ENCODE measurements around the gene GALNT11.
"Not testable (repeated sequence)": the region's sequence is repeated elsewhere in the genome, so short reads cannot be mapped to it uniquely, and the experiment has no call there.

The GALNT11 gene

DNA sequence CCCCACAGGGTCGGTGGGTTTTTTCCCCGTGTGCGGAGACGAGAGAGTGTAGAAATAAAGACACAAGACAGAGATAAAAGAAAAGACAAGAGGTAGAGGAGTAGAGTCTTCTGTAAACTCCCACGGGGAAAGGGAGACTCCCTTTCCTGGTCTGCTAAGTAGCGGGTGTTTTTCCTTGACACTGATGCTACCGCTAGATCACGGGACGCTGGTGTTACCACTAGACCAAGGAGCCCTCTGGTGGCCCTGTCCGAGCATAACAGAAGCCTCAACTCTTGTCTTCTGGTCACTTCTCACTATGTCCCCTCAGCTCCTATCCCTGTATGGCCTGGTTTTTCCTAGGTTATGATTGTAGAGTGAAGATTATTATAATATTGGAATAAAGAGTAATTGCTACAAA lies 4.6 kb downstream of the GALNT11 start:
- DNase-seq: not testable (repeated sequence)

DNA sequence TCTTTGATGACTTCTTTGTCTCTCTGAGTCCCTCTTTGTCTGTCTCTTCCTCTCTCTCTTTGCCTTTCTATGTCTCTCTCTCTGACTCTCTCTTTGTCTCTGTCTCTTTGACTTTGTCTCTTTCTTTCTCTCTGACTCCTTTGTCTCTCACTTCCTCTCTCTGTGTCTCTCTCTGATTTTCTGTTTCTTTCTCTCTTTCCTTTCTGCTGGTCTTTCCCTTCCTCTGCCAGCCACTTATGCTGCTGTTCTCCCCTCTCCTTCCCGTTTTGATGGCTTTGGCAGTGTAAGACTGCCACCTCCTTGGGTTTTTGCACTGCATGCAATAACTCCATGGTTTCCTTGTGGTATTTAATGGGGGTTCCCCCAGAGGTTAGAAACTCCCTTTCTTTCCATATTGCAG lies 5.2 kb downstream of the GALNT11 start:
- DNase-seq: not testable (repeated sequence)

DNA sequence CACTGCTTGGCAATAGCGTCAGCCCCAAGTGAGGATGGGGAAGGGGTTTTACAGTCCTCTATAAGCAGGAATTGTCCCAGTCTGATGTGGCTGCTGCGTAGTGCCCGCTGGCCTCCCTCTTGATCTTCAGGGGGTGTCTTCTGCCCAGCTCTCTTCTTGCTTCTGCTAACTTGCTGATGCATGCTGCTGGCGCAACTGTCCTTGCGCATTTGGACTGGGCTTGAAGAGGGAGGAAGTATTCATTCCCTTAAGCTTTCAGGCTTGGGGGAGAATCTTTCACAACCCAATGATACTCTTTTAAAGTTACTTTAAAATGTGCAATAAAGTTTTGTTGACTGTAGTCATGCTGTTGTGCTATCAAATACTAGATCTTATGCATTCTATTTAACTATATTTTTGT lies 10.3 kb downstream of the GALNT11 start:
- no peak for DNase-seq

DNA sequence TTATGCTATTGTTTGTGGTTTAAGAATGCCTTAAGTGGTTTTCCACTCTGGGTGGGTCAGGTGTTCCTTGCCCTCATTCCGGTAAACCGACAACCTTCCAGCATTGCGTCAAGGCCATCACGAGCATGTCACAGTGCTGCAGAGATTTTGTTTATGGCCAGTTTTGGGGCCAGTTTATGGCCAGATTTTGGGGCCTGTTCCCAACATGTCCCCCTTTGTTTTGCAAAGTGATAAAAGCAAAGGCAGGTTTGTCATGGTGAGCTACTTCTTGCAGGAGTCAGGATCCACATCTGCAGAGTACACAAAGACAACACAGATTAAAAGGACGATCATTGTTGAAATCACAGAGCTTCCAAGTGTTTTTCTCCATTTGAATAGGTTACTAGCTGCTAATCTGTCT lies 12.9 kb downstream of the GALNT11 start:
- DNase-seq: not testable (repeated sequence)

DNA sequence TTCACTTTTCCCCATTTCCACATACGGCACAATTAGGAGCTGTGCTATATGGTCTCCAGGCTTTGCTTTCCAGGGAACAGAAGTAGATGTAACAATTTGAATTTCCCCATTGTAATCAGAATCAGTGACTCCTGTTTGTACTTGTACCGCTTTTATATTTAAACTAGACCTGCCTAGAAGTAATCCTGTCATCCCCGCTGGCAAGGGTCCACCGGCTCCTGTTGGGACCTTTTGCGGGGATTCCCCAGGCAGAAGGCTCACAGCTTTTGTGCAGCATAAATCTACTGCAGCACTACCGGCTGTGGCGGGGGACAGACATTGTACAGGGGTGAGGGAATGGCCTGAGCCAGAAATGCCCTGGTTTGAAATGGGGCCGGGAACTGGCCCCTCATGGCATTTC lies 17.6 kb downstream of the GALNT11 start:
- not testable (repeated sequence) for DNase-seq

DNA sequence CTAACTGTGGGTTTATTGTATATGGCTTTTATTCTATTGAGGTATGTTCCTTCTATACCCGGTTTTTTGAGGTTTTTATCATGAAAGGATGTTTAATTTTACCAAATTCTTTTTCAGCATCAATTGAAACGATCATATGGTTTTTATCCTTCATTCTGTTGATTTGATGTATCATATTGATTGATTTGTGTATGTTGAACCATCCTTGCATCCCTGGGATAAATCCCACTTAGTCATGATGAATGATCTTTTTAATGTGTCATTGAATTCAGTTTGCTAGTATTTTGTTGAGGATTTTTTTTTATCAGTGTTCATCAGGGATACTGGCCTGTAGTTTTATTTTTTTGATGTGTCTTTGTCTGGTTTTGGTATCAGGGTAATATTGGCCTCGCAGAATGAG lies 19.4 kb downstream of the GALNT11 start:
- DNase-seq: not testable (repeated sequence)

DNA sequence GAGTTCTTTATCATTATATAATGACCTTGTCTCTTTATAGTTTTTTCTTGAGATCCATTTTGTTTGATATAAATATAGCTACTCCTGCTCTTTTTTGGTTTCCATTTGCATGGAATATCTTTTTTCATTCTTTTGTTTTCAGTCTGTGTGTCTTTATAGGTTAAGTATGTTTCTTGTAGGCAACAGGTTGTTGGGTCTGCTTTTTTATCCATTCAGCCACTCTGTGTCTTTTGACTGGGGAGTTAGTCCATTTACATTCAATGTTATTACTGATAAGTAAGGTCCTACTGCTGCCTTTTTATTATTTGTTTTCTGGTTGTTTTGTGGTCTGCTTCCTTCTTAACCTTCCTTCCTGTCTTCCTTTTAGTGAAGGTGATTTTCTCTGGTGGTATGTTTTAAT lies 21.1 kb downstream of the GALNT11 start:
- DNase-seq: no peak

DNA sequence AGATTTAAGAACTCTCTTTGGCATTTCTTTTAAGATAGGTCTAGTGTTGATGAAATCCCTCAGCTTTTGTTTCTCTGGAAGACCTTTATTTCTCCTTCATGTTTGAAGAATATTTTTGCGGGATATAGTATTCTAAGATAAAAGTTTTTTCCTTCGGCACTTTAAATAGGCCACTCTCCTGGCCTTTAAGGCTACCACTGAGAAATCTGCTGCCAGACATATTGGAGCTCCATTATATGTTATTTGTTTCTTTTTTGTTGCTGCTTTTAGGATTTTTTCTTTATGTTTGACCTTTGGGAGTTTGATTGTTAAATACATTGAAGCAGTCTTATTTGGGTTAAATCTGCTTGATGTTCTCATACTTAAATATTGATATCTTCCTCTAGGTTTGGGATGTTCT lies 22.6 kb downstream of the GALNT11 start:
- DNase-seq: no peak

DNA sequence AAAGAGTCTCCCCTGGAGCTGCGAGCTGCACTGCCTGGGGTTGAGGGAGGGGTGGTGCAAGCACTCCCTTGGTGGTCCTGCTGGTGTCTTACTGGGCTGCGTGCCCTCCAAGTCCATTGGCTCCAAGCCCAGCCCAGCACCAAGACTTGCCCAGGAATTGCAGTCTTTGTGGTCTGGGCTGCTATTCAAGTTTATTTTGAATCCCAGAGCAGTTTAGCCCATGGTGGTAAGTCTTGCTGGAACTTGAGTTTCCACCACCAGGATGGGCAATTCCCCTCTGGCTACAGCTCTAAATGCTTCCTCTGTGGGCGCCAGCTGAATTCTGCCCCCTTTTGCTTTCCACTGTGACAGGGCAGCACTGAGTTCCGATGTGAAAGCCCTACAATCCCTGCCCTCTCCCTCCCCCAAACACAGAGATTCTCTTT lies 25.1 kb downstream of the GALNT11 start:
- DNase-seq: no peak

DNA sequence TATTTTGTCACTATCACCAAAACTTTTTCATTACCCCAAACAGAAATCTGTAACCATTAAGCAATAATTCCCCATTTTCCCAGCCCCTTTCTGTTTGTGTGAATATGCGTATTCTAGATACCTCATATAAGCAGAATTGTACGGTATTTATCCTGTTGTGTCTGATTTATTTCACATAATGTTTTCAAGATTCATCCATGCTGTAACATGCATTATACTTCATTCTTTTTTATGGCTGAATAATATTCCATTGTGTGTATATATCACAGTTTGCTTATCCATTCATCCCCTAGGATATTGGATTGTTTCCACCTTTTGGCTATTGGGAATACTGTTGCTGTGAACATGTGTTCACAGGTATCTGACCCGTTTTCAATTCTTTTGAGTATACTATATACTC lies 26.5 kb downstream of the GALNT11 start:
- DNase-seq: no peak

DNA sequence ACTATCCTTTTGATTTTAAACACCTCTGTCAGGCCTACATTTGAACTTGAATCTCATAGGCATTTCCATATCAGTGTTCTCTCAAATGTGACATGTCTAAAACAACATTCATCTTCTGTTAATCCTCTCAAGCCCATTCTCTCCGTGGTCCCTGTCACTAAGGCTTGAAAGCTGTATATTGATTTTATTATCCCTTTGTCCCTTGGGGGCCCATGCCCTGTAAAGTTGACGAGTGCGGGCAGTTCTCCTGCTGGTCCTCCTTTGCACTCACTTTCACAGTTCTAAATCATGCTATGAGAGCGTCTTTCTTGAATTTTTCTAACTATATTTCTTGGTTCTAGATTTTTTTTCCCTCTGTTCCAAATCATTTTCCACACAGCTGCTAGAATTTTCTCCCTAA lies 27.3 kb downstream of the GALNT11 start:
- no peak for DNase-seq

DNA sequence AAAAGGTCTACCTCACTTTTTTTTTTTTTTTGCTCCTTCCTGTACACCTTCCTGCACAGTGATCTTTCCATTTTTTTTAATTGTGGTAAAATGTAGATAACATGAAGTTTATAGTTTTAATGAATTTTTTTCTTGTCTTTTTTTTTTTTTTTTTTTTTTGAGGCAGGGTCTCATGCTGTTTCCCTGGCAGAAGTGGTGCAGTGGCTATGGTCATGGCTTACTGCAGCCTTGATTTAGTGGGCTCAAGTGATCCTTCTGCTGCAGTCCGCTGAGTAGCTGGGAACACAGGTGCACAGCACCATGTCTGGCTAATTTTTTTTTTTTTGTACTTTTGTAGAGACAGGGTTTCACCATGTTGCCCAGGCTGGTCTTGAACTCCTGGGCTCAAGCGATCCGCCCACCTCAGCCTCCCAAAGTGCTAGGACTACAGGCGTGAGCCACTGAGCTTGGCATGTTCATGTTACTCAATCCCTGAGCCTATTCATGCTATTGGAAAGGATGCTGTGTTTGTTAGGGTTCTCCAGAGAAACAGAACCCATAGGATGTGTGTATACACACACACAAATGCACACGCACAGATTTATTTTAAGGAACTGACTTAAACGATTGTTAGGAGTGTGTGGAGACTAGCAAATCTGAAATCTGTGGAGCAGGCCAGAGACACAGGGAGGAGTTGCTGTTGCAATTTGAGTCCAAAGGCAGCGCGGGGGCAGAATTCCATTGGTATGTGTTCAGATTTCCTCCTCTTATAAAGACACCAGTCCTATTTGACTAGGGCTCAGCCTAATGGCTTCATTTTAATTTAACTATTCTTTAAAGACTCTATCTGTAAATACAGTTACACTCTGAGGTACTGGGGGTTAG lies 29.1 kb downstream of the GALNT11 start:
- no peak for DNase-seq

DNA sequence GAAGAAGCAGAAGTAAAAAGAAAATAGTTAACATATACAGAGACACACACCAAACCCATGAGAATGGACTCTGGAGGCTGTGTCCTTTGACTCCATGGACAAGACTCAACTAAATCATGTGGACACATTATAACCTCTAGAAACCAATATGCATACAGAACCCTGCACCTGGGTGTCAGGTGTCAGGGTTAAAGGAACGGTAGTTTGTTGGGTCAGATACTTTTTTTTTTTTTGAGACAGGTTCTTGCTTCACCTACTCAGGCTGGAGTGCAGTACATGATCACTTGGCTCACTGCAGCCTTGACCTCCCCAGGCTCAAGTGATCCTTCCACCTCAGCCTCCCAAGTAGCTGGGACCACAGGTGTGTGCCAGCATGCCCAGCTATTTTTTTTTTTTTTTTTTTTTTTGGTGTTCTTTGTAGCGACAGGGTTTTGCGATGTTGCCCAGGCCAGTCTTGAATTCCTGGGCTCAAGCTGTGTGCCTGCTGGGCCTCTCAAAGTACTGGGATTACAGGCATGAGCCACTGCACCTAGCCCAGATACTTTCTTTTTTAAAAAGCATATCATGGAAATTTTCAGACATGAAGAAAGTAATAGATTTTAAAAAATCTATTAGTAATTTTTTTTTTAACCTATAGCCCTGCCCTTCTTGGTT lies 31.3 kb downstream of the GALNT11 start:
- DNase-seq: no peak

DNA sequence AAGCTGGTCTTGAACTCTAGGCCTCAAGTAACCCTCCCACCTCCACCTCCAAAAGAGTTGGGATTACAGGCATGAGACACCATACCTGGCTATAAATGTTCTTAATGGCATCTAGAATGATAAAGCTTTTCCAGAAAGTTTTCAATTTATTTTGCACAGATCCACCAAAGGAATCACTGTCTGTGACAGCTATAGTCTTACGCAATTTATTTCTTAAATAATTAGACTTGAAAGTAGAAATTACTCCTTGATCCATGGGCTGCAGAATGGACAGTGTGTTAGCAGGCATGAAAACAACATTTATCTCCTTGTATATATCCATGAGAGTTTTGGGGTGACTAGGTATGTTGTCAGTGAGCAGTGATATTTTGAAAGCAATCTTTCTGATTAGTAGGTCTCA lies 33.8 kb downstream of the GALNT11 start:
- no peak for DNase-seq

DNA sequence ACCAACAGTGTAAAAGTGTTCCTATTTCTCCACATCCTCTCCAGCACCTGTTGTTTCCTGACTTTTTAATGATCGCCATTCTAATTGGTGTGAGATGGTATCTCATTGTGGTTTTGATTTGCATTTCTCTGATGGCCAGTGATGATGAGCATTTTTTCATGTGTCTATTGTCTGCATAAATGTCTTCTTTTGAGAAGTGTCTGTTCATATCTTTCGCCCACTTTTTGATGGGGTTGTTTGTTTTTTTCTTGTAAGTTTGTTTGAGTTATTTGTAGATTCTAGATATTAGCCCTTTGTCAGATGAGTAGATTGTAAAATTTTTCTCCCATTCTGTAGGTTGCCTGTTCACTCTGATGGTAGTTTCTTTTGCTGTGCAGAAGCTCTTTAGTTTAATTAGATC lies 35.6 kb downstream of the GALNT11 start:
- DNase-seq: not testable (repeated sequence)

DNA sequence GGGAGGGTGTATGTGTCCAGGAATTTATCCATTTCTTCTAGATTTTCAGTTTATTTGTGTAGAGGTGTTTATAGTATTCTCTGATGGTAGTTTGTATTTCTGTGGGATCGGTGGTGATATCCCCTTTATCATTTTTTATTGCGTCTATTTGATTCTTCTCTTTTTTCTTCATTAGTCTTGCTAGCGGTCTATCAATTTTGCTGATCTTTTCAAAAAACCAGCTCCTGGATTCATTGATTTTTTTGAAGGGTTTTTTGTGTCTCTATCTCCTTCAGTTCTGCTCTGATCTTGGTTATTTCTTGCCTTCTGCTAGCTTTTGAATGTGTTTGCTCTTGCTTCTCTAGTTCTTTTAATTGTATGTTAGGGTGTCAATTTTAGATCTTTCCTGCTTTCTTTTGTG lies 37.7 kb downstream of the GALNT11 start:
- DNase-seq: not testable (repeated sequence)

DNA sequence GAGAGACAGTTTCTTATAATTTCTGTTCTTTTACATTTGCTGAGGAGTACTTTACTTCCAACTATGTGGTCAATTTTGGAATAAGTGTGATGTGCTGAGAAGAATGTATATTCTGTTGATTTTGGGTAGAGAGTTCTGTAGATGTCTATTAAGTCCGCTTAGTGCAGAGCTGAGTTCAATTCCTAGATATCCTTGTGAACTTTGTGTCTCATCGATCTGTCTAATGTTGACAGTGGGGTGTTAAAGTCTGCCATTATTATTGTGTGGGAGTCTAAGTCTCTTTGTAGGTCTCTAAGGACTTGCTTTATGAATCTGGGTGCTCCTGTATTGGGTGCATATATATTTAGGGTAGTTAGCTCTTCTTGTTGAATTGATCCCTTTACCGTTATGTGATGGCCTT lies 38.3 kb downstream of the GALNT11 start:
- not testable (repeated sequence) for DNase-seq

DNA sequence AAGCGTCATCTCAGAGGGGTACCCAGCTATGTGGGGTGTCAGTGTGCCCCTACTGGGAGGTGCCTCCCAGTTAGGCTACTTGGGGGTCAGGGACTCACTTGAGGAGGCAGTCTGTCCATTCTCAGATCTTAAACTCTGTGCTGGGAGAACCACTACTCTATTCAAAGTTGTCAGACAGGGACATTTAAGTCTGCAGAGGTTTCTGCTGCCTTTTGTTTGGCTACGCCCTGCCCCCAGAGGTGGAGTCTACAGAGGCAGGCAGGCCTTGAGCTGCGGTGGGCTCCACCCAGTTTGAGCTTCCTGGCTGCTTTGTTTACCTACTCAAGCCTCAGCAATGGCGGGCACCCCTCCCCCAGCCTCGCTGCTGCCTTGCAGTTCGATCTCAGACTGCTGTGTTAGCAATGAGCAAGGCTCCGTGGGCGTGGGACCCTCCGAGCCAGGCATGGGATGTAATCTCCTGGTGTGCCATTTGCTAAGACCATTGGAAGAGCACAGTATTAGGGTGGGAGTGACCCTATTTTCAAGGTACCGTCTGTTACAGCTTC lies 40.4 kb downstream of the GALNT11 start:
- DNase-seq: not testable (repeated sequence)

DNA sequence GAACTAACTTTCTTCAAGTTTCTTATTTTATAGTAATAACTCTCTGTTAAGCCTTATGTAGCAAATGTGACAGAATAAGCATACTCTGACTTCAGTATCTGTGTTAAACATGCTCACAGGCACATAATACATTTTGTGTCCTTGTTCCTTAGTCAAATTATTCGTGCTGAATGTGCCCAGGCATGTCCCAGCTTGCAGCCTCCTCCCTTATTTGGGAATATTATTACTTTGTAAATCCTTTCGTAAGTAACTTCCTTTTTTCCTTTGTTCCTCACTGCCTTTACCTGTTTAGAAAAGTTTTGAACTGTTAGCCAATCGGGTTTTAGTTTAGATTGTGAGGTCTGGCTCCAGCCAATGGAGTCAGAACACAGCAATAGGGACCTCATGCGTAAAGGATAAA lies 46.9 kb downstream of the GALNT11 start:
- no peak for DNase-seq

DNA sequence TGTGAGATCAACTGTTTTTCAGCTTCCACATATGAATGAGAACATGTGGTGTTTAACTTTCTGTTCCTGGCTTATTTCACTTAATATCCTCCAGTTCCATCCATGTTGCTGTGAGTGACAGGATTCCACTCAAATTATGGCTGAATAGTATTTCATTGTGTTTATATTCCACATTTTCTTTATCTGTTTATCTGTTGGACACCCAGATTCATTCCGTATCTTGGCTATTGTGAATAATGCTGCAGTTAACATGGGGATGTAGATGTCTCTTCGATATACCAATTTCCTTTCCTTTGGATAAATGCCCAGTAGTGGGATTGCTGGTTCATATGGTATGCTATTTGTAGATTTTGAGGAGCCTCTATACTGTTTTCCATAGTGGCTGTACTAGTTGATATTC lies 47.9 kb downstream of the GALNT11 start:
- DNase-seq: no peak

DNA sequence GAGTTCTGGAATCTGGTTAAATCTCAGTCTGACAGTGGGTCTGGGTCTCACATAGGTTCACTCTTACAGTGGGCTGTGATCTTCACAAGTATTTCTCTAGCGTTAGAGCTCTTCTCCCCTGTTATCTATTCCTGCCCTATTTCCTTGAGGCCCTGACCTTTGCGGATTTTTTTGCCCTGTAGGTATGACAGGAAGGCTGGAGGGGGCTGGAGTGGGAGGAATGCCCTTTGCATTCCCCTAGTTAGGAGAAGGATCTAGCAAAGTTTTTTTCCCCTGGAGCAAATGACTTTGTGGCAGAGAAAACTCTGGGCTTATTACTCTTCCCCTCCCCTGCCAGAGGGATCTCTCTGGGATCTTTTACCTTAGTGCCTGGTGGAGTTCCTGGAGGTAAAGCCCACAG lies 49.2 kb downstream of the GALNT11 start:
- no peak for DNase-seq

DNA sequence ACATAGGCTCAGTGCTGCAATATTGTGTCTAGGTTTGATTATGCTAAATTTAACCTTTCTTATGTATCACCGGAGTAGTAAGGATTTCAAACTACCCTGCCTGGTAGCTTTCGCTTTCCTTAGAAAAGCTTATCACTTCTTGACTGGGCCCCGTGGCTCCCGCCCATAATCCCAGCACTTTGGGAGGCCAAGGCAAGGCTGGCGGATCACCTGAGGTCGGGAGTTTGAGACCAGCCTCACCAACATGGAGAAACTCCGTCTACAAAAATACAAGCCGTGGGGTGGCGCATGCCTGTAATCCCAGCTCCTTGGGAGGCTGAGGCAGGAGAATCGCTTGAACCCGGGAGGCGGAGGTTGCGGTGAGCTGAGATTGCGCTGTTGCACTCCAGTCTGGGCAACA lies 49.9 kb downstream of the GALNT11 start:
- DNase-seq: not testable (repeated sequence)

DNA sequence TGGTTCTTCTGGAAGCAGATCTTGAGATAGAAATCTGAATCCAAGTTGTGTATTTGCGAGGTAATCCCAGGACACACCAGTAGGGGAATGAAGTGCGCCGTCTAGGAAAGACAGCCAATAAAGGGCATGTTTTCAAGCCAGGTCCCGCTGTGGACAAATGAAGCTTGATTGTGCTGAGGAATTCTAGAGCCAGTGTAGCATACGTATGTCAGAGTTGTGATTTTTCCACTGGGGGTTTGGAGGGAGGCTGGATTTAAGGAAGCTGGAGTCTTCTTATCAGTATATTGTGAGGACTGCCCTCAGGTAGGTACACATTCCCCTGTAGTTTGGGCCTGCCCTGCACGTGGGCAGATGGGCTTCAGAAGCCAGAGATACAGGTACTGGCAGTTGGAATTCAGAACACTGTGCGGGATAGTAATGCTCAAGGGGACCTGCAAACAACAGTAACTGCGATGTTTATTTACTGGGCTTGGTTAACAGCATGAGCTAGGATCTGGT lies 50.9 kb downstream of the GALNT11 start:
- no peak for DNase-seq
